ENCODE data around the gene ZBTB7C. TPM values are rescaled to one million over a fixed set of nuclear protein-coding genes. Genes with fewer than 3 reads are reported as not detected.

ZBTB7C gene
- total and polyA plus RNA-seq, 2 of the 4 experiments (the other 2 are of a cell fraction): not detected

GRCh38 chr18:48197819-48198218, 211.4 kb downstream of the ZBTB7C start:
- no peak for DNase-seq

More at GRCh38 chr18:48197819-48198218, 211.4 kb downstream of the ZBTB7C start:
- no peak overlapping the region for H2BK20ac ChIP-seq (ENCODE audit: low read depth, low read length)
- no peak overlapping the region for H4K91ac ChIP-seq (ENCODE audit: insufficient read depth, low read depth, low read length)
- dilution Hi-C loops (cut with HindIII; ENCODE audit: low sequenced_read_pairs, unreplicated experiment) (no loop called here), in situ Hi-C loops (cut with MboI; ENCODE audit: low sequenced_read_pairs) (no loop called here), intact Hi-C loops (cut with micrococcal nuclease) (no loop called here)
- no peaks in the 10 kb centered on the region for H3K36me3 ChIP-seq (ENCODE audit: control insufficient read depth, insufficient read depth, low read length)
- H4K20me1 ChIP-seq (ENCODE audit: insufficient read depth, low read length): no peaks in the 10 kb centered on the region
- H3K9me3 ChIP-seq (ENCODE audit: control insufficient read depth, insufficient read depth, low read length): no peaks in the 10 kb centered on the region
- no peak overlapping the region for H3K18ac ChIP-seq (ENCODE audit: low read depth, low read length)
- BruUV-seq (replicated peaks): no TSS peak
- no peak overlapping the region for H2BK15ac ChIP-seq (ENCODE audit: low read depth, low read length)
- no peak overlapping the region for H3K4ac ChIP-seq (ENCODE audit: low read depth, low read length)
- no peak overlapping the region for H4K5ac ChIP-seq (ENCODE audit: low read depth, low read length)
- no peak overlapping the region for H2AK9ac ChIP-seq (replicated peaks; ENCODE audit: low read depth, low read length, poor library complexity)
- no peak overlapping the region for H3K9ac ChIP-seq (ENCODE audit: low read depth, low read length)
- H3K14ac ChIP-seq (replicated peaks; ENCODE audit: low read depth, low read length): no peak overlapping the region
- H4K8ac ChIP-seq (ENCODE audit: low read depth in 2 of 2, low read length in 2 of 2): no peak overlapping the region
- TF ChIP-seq CEBPB (IDR thresholded peaks at IDR 0.05; ENCODE audit: low read depth, low read length) (no peak), CHD1 (IDR thresholded peaks at IDR 0.05; ENCODE audit: low read depth, low read length) (no peak), RAD21 (IDR thresholded peaks at IDR 0.05; ENCODE audit: low read length) (no peak), RFX5 (IDR thresholded peaks at IDR 0.05; ENCODE audit: low read depth, low read length) (no peak), FOS (IDR thresholded peaks at IDR 0.05; ENCODE audit: low read depth, low read length) (no peak), BHLHE40 (IDR thresholded peaks at IDR 0.05; ENCODE audit: low read depth, low read length) (no peak), MXI1 (IDR thresholded peaks at IDR 0.05; ENCODE audit: borderline replicate concordance, low read depth, low read length) (no peak), RCOR1 (IDR thresholded peaks at IDR 0.05; ENCODE audit: insufficient replicate concordance, low read length) (no peak), NFE2L2 (IDR thresholded peaks at IDR 0.05; ENCODE audit: low read depth, low read length) (no peak), USF2 (IDR thresholded peaks at IDR 0.05; ENCODE audit: low read depth, low read length) (no peak), SMC3 (IDR thresholded peaks at IDR 0.05; ENCODE audit: low read depth, low read length) (no peak), MAZ (IDR thresholded peaks at IDR 0.05; ENCODE audit: borderline replicate concordance, low read depth, low read length) (no peak), MAFK (IDR thresholded peaks at IDR 0.05; ENCODE audit: low read depth, low read length) (no peak), ELK1 (IDR thresholded peaks at IDR 0.05; ENCODE audit: borderline replicate concordance, low read depth, low read length) (no peak), POLR2A (IDR thresholded peaks at IDR 0.05; ENCODE audit: low read depth, low read length) (no peak)
- no peaks in the 10 kb centered on the region for H3K79me1 ChIP-seq (ENCODE audit: low read depth in 1 of 2, low read length in 2 of 2)
- WGBS, 2 experiments (ENCODE audit: extremely low coverage in 2 of 2, insufficient read length in 1 of 2): no CpG with 5 or more reads among the region's 2 CpGs
- CTCF ChIA-PET: no interaction called here
- H2BK5ac ChIP-seq (ENCODE audit: low read depth, low read length, poor library complexity, severe bottlenecking): no peak overlapping the region
- no peak overlapping the region for H2AFZ ChIP-seq (replicated peaks; ENCODE audit: low read length, poor library complexity)
- H3K4me3 ChIP-seq (ENCODE audit: insufficient read depth, low read depth, low read length): no peak overlapping the region
- no peaks in the 10 kb centered on the region for H3K27me3 ChIP-seq (ENCODE audit: control insufficient read depth, insufficient read depth, low read length)
- no peak overlapping the region for H3K23ac ChIP-seq (ENCODE audit: low read depth, low read length)
- no peak for ATAC-seq (ENCODE audit: low read depth)
- no peaks in the 10 kb centered on the region for H3K4me1 ChIP-seq (ENCODE audit: control insufficient read depth, insufficient read depth, low read length)
- no peaks in the 10 kb centered on the region for H3K9me1 ChIP-seq (ENCODE audit: insufficient read depth, low read length)
- no peak overlapping the region for H3K4me2 ChIP-seq (ENCODE audit: low read depth, low read length)
- no peak overlapping the region for H3K56ac ChIP-seq (ENCODE audit: extremely low read depth, insufficient read depth, low read length)
- POLR2A ChIA-PET (ENCODE audit: unreplicated experiment): no interaction called here
- H2AK5ac ChIP-seq (ENCODE audit: low read depth, low read length): no peak overlapping the region
- H3K27ac ChIP-seq (ENCODE audit: insufficient read depth, low read length): no peak overlapping the region
- no peak overlapping the region for H2BK120ac ChIP-seq (ENCODE audit: low read depth, low read length)
